ENCODE results near the gene TIGD1.

Gene TIGD1

GRCh38 chr2:232569541-232569940, 19.2 kb upstream of the TIGD1 start:
- no peak for DNase-seq

GRCh38 chr2:232568161-232568560, 17.8 kb upstream of the TIGD1 start:
- DNase-seq, result no peak

DNA sequence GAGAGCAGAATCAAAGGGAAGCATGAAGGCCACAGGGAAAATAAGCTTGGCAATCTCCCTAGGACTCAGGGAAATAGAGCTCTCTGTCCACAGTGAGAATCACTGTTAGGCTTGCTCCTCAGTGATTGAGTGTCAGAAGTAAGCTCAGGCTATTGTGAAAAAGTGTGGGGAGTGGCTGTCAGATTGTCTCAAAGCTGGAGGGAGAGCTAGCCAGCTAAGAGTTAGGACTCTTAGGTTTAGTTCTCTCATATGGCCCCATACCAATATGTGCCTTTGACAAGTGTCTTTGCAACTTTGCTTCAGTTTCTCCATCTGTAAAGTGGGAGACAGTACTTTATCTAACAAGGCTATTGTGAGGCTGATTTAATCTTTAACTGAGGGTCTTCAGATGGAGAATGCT, 17.4 kb upstream of the TIGD1 start:
- no peak for DNase-seq

DNA sequence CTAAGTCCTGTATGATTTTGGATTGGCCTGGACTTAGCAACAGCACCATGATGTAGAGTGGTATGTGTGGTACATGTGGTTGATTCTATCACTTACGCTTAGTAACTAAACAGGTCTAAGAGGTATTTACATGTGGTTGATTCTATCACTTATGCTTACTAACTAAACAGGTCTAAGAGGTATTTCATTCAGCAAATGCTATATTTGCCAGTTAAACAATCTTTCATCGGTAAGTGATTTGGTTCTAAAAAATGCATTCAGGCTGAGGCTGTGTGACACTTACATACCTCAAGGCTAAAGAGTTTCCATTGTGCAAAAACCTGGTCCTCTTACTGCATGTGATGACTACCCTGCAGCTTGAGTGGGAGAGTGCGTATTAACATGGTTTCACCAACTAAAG, 13.2 kb upstream of the TIGD1 start:
- no peak for DNase-seq

DNA sequence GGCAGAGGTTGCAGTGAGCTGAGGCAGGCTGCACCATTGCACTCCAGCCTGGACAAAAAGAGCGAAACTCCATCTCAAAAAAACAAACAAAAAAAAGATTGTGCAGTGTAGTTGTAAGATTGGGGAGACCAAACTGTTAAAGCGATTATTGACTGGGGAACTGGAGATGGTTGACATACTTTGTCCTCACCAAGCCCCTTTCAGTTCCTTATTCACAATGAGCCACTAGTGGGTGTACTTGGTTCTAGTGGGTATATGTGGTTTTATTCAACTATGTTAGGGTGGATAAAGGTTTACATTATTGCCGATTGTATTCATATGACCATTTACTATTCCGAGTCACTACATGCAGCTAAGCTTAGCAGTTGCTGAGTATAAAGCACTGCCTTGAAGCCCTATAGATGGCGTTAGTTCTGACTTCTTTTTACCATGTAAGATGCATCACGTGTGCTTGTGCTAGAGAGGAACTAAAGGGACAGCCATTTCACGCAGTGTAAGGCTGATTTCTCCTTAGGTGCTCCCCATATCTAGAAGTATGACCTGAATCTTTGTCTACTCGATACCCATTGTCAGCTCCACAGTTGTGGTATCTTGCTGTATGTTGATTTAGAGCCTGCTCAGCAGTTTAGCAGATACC, 12.3 kb upstream of the TIGD1 start:
- DNase-seq, result no peak

- DNase-seq, result no peak
Observed at GRCh38 chr2:232556426-232556825, 6.1 kb upstream of the TIGD1 start.

DNA sequence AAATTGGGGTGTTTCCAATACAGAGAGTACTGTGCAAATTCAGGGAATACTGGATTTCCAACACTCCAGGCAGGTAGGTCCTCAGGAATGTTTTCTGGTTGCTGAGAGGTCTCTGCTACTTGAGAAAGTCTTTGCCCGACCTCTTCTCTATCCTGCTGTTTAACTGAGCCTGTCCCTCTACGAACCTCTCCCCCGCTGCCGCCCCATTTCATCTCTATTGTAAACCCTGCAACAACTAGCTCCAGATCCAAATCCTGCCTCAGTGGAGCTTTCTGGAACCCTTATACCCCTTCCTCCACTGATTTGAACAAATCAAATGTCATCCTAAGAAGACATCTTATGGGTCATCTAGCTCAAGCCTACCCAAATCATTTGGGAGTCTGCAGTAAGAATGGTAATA, 1.4 kb upstream of the TIGD1 start:
- DNase-seq, result no peak

- no peak for DNase-seq
Observed at GRCh38 chr2:232551250-232551638, 887 bp upstream of the TIGD1 start.

GRCh38 chr2:232549655-232550353, 553 bp downstream of the TIGD1 start:
- no peak for DNase-seq

GRCh38 chr2:232547991-232548390, 2.4 kb downstream of the TIGD1 start:
- DNase-seq, result no peak

DNA sequence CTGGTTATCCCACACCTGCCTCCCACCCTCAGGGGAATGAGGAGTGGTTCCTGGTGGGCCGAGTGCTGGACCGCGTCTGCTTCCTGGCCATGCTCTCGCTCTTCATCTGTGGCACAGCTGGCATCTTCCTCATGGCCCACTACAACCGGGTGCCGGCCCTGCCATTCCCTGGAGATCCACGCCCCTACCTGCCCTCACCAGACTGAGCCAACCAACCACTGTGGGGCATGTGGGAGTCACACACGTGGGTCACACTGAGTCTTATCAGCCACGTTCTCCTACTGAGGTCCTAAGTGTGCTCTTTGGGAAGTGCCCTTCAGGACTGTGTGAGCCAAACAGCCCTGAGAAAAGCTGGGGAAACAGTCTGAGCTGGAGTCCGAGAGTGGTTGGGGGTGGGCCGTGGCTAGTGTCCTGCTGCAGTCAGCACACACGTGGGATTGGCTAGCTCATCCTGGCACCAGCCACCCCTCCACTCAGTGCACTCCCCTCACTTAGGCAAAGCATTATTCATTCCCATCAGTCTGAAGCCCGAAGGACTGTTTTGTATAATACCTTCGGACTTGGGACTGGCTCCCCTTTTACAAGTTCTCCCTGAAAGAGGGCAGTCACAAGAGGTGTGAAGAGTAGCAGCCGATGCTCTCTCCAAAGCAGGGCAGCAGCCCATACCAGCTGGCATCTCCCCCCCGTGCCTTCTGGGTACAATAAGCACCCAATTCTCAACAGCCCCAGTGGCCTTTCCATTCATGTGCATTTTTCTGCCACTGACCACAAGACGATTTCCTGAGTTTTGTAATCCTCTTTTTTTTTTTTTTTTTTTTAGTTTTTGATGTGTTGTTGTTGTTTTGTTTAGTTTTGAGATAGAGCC, 4.6 kb downstream of the TIGD1 start:
- no peak for DNase-seq

- no peak for DNase-seq
Observed at GRCh38 chr2:232544674-232545073, 5.7 kb downstream of the TIGD1 start.

- DNase-seq, result no peak
Observed at GRCh38 chr2:232543928-232544631, 6.3 kb downstream of the TIGD1 start.

- no peak for DNase-seq
Observed at GRCh38 chr2:232543491-232543890, 6.9 kb downstream of the TIGD1 start.

- DNase-seq, result no peak
Observed at GRCh38 chr2:232542715-232543467, 7.5 kb downstream of the TIGD1 start.

DNA sequence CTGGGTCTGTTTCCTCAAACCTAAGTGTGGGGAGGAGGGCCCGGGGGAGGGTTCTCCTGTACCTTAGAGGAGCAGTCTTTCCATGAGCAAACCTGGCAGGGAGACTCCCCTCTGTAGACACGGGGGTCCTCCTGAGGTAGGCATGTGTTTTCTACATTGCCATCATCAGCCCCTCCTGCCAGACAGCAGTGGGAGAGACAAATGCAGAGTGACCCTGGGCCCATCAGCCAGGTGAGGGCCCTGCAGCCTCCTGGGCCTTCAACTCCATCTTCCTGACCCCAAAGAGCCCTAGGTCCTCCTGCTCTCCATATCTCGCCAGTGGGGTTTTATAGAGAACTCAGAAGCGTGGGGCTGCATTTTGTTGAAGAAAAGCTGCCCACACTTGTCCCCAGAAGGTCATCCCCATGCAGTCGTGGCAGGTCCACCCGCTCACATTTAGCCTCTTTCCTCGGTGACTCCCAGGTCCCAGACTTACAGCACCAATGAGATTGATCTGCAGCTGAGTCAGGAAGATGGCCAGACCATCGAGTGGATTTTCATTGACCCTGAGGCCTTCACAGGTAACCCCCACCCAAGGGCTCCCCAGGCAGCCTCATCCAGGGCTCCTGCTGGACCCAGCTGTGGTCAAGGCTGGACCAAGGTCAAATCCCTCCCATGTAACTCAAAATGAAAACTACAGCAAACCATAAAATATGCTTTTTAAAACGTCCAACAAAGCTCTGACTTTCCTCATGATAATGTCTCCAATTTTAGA, 8.2 kb downstream of the TIGD1 start:
- DNase-seq, result no peak

GRCh38 chr2:232541195-232541960, 9.0 kb downstream of the TIGD1 start:
- DNase-seq, result no peak

GRCh38 chr2:232540441-232541041, 9.8 kb downstream of the TIGD1 start:
- no peak for DNase-seq

- no peak for DNase-seq
Observed at GRCh38 chr2:232539298-232540231, 10.8 kb downstream of the TIGD1 start, which contains the start of gene CHRNG. Gene CHRNG (plus strand): TSS chr2:232539692. CDS start chr2:232539748, 56 bp downstream.

Data from activated gamma-delta T cell treated with Interleukin-2 at 50 U/mL for 16 hours (primary cell).